ENCODE data around the gene WDR18.

Gene WDR18, protein sequence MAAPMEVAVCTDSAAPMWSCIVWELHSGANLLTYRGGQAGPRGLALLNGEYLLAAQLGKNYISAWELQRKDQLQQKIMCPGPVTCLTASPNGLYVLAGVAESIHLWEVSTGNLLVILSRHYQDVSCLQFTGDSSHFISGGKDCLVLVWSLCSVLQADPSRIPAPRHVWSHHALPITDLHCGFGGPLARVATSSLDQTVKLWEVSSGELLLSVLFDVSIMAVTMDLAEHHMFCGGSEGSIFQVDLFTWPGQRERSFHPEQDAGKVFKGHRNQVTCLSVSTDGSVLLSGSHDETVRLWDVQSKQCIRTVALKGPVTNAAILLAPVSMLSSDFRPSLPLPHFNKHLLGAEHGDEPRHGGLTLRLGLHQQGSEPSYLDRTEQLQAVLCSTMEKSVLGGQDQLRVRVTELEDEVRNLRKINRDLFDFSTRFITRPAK

DNA sequence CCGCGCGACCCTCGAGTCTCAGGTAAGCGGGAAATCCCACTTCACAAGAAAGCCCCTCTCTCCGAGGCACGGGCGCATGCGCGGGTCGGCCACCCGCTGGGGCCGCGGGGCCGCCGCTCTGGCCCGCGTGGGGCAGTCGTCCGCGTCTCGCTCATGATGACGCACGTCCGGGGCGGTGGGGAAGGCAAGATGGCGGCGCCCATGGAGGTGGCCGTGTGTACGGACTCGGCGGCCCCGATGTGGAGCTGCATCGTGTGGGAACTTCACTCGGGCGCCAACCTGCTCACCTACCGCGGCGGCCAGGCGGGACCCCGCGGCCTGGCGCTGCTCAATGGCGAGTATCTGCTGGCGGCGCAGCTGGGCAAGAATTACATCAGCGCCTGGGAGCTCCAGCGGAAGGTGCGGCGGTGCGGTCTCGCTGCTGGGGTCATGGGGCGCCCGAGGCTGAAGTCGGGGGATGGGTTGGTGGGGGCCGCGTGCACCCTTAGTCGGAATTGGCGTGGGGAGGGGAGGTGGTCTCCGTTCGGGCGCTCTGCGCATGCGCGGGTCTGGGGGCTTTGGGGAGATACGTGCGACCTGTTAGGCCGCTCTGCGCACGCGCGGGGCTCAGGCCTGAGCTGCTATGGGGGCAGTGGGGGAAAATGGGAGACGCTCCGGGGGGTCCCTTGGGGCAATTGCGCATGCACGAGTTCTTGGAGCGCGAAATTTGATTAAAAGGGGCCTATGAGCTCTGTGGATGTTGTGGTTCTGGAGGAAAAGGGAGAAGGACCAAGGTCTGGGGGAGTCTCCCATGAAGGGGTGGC is at the start of gene WDR18:
WDR18 (plus strand) TSS at position 181 of the 803 bp plus-strand sequence; CDS start at position 190, 9 bp downstream.
- peak; percentile 83 to 90 for DNase-seq (ENCODE audit: extremely low read depth in 1 of 2, low read depth in 1 of 2)

DNA sequence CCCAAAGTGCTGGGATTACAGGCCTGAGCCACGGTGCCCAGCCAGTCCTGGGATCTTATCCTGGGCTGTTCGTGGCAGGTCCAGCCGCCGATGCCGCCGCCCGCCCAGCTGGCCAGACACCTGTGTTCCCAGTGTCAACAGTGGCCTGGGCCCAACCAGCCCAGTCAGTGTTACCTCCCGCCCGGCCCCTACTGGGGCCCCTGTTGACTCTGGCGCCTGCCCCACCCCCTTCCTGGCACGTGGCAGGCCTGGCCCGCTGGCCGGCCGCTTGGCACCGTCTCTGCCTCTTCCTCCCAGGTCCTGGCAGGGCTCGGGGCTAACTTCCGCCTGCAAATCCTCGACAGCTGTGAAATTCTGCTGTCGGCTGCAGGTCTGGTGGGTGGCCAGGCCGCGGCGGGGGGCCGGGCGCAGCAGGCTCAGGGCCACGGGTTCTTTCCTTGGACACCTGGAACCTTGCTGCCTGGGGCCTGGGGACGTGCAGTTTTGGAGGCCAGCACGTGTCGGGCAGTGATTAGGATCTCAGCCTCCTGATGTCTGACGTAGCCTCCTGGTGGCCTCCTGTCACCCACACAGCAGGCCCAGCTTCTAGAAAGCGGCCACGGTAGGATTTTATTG is 49.2 kb upstream of the WDR18 start:
- no peak for DNase-seq (ENCODE audit: extremely low read depth in 1 of 2, low read depth in 1 of 2)

DNA sequence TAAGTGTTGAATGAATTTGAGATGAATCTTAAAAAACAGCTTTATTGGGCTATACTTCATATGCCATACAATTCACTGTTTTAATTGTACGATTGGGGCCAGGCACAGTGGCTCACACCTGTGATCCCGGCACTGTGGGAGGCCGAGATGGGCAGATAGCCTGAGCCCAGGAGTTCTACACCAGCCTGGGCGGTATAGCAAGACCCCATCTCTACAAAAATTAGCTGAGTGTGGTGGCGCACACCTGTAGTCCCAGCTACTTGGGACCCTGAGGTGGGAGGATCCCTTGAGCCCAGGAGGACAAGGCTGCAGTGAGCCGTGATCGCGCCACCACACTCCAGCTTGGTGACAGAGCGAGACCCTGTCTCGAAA is 48.0 kb upstream of the WDR18 start:
- no peak for DNase-seq (ENCODE audit: extremely low read depth in 1 of 2, low read depth in 1 of 2)

DNA sequence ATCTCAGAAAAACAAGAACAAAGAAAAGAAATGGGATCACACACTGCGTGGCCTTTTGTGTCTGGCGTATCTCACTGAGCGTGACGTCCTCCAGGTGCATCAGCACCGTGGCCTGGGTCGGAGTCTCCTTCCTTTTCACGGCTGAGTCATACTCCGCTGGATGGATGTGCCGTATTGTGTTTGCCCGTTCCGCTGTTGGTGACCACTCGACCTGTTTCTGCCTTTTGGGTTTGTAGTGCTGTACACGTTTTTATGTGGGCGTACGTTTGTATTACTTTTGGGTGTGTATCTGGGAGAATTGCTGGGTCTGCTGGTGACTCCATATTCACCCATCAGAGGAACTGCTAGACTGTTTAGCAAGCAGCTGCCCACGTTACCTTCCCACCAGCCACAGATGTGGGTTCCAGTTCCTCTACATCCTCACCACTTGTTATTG is 46.9 kb upstream of the WDR18 start:
- no peak for DNase-seq (ENCODE audit: extremely low read depth in 1 of 2, low read depth in 1 of 2)

DNA sequence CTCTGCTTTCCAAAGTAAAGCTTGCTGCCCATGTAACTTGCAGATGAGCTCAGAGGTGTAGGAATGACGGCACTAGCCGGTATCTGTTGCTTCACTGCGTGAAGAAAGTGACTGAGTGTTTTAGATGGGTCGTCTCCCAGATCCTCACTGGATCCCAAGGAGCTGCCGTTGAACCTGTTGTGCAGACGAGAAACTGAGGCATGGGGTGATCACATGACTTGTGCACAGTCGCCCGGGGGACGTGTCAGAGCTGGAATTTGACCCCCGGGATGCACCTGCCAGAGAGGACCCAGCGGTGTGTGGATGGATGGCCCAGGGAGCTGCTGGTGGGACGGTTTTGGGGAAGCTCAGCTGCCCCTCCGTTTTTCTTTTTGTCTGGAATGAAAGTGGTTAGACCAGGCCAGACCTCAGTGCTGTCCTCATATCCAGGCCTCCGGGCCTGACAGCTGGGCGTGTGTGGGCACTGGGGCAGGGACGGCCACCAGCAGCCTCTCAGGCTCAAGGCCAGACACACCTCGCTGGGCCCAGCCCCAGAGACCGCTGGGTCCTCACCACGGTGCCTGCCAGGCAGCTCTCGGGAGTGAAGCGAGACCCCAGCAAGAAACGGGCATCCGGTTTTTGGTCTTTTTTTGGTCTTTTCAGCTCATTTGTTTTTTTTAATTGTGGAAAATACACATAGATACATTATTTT is 45.8 kb upstream of the WDR18 start:
- DNase-seq (ENCODE audit: extremely low read depth in 1 of 2, low read depth in 1 of 2) = no peak

DNA sequence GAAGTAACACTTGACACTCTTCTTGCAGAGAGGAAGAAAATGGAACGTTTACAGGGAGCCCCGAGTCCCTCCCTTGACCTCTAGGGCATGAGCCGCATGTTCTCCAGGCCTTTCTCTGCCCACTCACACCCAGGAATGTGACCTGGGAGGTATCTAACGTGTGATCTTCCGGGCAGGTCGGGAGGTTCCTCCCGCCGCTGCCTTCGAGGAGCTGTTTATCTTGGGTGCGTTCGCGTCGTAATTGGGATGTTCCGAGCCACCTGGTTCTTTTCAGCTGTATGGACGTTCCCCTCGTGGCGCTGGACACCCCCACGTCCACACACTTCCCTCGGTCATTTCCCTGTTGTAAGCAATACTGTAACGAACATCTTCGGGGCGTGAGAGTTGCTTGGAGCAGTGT is 44.7 kb upstream of the WDR18 start:
- no peak for DNase-seq (ENCODE audit: extremely low read depth in 1 of 2, low read depth in 1 of 2)

DNA sequence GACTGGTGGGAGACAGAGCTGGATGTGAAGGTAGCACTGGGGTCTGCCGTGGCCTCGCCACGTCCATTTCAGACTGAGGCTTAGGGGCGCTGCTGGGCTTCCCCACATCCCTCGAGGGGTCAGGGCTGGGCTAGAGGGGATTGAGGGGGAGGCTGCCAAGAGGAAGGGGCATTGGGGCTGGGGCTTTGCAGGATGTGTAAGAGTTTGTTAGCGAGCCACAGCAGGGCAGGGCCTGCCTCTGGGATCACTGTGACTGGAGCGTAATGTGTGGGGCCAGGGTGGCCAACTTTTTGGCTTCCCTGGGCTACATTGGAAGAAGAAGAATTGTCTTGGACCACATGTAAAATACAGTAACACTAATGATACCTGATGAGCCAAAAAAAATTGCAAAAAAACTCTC is 44.2 kb upstream of the WDR18 start:
- no peak for DNase-seq (ENCODE audit: extremely low read depth in 1 of 2, low read depth in 1 of 2)

DNA sequence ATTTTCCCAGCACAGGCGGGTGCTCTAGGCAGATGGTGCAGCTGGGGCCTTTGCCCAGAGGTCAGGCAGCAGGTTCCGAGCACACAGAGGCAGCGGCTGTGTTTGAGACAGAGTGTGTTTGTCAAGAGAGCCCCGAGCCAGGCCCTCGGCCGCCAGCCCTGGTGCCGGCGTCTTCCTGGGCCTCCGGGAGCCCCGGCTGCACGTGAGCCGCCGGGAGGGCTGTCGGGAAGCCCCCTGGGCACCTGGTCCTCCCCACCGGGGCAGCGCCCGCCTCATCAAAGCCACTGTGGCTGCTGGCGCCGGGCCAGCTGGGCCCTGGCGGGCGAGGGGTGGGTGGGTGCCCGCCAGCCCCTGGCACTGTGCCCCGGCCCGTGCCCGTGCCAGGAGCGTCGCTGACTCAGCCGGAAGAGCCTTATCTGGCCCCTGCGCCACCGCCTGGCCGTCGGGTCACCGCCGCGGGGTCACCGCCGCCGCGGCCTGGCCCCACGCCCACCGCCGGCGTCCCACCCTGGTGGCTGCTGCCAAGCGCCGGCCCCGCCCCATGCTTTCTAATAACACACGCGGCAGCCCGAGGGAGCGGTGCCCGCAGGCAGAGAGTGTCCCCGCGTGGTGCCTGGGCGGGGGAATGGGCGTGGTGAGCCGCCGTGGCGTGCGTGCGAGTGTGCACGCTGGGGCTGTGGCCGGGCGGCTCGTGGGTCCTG is 43.4 kb upstream of the WDR18 start:
- no peak for DNase-seq (ENCODE audit: extremely low read depth in 1 of 2, low read depth in 1 of 2)

DNA sequence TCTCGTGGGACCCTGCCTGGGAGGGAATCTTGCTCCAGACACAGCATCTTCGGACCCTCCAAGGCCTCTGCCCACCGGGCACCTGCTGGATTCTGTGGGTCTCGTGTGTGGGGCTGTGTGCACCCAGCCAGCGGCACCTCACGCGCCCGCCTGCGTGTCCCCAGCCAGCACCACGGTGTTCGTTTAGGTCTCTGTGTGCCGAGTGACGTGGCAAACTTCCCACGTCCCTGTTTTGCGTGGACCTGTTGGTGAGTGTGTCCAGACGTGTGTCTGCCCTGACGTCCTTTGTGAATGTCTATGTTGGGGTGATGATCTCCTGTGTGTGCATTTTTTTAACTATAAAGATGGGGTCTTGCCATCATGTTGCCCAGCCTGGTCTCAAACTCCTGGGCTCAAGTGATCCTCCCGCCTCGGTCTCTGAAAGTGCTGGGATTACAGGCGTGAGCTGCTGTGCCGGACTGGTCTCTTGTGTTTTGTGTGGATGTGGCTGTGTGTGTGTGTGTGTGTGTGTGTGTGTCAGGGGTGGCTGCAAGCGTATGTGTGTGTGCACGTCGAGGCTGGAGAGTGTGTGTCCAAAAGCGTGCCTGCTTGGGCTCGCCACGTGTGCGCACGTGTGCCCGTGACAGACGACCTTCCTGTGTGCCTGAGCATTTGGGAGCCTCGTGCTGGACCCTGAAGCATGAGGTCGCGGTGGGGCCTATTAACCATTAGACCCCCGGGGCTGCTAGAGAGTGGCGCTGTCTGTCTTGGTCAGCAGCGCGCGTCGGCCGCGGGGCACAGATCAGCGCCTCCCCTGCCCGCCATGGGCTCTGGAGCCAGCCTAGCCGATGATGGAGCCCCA is 42.6 kb upstream of the WDR18 start:
- DNase-seq (ENCODE audit: extremely low read depth in 1 of 2, low read depth in 1 of 2) = no peak

DNA sequence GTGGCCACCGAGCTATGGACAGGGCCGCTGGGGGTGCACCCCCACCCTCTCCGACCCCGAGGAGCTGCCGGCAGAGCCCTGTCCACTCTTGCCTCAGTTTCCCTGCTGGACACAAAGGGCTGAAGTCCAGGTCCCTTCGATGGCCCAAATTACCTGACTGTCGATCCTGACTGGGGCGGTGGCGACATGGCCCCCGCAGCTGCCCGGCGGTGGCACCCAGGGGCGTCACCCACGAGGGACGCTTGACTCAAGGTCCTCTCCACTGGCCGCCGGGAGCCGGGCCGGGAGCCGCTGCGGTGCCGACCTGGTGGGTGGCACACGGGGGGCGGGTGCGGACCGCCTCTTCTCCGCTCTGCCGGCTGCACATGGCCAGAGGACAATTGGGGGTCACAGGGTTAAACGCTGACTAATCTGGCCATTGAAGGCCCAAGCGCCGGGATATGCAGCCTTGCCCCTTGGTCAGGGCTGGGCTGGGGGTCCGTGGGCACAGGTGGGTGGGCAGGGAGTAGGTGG is 42.0 kb upstream of the WDR18 start:
- no peak for DNase-seq (ENCODE audit: extremely low read depth in 1 of 2, low read depth in 1 of 2)

DNA sequence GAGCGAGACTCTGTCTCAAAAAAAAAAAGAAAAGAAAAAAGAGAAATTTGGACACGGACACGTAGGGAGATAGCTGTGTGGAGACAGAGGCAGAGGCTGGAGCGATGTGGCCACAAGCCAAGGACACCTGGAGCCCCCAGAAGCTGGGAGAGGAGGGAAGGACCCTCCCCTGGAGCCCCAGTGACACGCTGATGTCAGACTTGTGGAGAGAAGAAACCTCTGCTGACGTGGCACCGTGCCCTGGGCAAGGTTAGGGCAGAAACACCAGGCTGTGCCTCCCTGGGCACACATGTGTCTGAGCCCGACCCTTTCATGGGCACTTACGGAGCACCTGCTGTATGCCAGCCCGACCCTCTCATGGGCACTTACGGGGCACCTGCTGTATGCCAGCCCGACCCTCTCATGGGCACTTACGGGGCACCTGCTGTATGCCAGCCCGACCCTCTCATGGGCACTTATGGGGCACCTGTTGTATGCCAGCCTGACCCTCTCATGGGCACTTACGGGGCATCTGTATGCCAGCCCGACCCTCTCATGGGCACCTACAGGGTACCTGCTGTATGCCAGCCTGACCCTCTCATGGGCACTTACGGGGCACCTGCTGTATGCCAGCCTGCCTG is 40.5 kb upstream of the WDR18 start:
- DNase-seq (ENCODE audit: extremely low read depth in 1 of 2, low read depth in 1 of 2) = no peak

DNA sequence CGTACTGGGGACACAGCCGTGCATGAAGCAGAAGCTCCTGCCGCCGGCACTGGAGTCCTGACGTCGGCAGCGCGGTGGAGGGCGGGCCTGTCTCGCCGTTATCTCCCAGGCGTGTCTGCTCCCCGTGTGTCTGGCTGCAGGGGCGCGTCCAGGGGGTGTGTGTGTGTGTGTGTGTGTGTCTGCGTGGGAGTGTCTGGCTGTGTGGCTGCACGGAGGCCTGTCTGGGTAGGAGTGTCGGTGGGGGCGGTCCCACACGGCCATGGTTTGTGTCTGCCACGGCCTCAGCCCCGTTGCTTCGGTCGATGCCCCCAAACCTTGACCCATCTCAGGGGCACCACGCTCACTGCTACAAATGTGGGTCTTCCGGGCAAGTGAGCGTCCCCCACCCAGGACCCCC is 40.0 kb upstream of the WDR18 start:
- DNase-seq (ENCODE audit: extremely low read depth in 1 of 2, low read depth in 1 of 2) = no peak

DNA sequence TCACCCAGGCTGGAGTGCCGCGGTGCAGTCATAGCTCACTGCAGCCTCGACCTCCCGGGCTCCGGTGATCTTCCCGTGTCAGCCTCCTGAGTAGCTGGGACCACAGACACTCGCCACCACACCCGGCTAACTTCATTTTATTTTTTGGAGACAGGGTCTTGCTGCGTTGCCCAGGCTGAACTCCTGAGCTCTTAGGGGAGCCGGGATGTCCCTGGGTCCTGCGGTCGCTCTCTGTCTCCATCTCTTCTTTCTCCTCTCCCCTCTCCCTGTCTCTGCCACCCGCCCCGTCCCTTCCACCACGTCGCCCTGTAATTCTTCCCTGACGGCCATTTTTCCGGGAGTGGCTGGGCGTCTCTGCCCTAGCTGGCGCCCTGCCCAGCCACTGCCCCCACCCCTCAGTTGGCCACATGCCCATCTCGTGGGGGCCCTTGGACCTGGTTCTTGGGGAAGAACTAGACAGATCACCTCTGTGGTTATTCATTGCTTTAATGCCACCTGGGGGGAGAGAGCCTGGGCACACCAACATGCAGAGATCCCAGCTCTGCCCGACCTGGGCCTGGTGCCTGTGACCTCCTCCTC is 39.4 kb upstream of the WDR18 start:
- no peak for DNase-seq (ENCODE audit: extremely low read depth in 1 of 2, low read depth in 1 of 2)

DNA sequence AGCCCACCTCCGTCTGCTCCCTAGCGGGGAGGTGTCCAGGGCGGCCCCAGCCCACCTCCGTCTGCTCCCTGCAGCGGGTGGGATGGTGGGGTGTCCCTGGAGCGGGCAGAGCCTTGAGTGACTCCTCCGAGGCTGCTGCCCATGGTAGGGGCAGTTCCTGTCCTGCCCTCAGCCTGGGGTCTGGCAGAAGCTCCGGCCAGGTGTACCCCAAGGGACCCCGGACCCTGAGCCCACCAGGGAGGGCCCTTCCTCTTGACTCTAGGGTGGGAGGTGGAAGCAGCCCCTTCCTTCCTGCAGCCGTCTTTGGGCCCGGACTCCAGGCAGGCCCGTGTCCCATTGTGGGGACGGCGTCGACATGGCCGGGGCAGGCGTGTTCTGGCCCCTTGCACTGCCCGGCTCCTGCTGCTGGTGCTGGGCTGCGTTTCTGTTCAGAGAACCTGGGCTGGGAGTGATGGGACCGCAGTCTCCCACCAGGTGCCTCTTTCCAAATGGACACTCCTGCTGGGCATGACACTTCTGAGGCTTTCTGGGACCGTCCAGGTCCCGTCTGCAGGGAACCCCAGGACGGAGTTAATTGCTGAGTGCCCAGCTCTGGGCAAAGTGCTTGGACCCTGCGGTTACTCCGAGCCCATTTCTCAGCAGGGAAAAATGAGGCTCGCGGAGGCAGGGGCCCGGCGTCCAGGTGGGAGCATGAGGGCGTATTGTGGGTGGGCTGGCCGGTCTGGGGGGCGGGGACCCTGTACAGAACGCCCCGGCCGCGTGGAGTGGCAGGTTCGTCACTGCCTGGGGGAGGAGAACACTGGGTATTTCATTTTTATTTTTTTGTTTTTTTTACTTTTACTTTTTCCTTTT is 38.5 kb upstream of the WDR18 start:
- no peak for DNase-seq (ENCODE audit: extremely low read depth in 1 of 2, low read depth in 1 of 2)

DNA sequence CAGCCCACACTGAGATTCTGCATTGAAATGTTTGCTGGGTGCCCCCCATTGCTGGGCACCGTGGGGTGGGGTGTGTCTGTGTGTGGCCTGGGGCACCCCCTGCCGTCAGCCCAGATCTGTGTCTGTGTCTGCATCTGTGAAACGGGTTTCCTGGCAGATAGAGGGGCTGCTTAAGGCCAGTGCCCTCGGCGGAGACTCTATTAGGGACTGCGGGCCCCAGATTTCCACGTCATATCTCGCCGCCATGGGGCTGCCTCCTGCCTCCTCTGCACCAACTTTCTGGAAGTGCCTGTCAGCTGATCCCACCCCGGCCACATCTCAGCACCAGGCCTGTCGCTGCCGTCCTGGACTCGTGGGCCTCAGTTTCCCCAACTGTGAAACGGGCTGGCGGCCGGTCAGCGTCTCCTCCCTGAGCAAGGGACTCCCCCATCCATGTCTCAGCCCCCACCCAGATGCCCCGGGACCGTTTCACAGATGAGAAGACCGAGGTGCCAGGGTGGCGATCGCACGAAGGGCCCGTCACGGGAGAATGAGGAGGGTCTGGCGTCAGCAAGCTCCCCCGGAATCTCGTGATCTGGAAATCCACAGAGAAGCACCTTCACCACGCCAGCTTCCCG is 36.9 kb upstream of the WDR18 start:
- DNase-seq (ENCODE audit: extremely low read depth in 1 of 2, low read depth in 1 of 2) = no peak

DNA sequence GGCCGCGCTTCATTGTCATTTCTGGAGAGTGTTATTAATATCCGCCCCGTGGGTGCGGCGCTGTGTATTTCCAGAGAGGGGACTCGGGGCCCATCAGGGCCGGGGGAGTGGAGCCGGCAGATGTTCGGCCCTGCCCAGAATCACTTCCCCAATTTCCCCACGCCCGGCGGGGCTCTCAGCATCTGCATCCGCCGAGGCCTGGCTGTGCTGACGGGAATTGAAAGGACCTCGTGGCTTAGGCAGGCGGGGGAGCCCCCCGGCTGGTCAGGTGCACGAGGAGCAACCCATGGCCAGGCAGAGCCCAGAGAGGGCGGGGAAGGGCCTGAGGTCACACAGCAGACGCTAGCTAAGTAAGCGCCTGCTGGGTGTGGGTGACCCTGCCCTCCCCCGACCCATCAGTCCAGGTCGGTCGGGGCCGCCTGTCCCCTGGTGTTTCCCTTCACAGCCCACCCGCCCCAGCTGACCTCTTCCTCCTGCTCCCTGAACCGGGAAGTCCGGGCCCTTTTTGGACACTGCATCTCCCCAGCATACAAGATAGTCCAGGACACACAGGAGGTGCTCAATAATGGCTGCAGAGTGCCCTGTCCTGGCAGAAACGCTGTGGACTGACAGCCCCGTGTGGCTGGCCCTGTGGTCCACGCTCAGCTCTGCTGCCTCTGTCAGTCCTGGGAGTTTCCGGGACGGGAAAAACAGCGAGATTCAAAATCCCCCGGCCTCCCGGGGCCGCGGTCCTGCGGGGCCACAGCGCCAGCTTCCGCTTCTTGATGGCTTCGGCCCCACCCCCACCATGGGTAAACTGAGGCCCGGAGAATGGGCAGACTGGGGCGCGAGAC is 36.2 kb upstream of the WDR18 start:
- DNase-seq (ENCODE audit: extremely low read depth in 1 of 2, low read depth in 1 of 2) = no peak

All from stimulated activated CD8-positive, alpha-beta memory T cell treated with anti-CD3 and anti-CD28 coated beads, Interleukin-7, amount 100 ng/mL, for 48 hours (primary cell).